ENCODE measurements around the gene AGAP1.

- TF ChIP-seq CTCF (IDR thresholded peaks at IDR 0.05) (no peak), POLR2A (IDR thresholded peaks at IDR 0.05) (no peak)
These were observed 355.1 kb downstream of the AGAP1 start for GRCh38 chr2:235848946-235849345.
